Measurements from ENCODE around the gene RREB1. TPM values are rescaled to one million over a fixed set of nuclear protein-coding genes. Genes with fewer than 3 reads are reported as not detected.
A peak's percentile ranks its signal among the peaks of the same experiment; 100 is the strongest.

Gene RREB1
- total RNA-seq, 1 donor from 2014 or later = 29.3 TPM

- H3K36me3 ChIP-seq (ENCODE audit: control insufficient read depth, insufficient read depth, low read length) = no peaks in the 10 kb centered on the region
- TF ChIP-seq CTCF (IDR thresholded peaks at IDR 0.05; ENCODE audit: insufficient read depth, low read length, poor library complexity, severe bottlenecking) = no peak
- no peaks in the 10 kb centered on the region for H3K27me3 ChIP-seq (ENCODE audit: control insufficient read depth, insufficient read depth, low read length)
- no peak for DNase-seq (ENCODE audit: low read depth)
- H3K4me3 ChIP-seq (ENCODE audit: low read depth, low read length) = peak overlapping the region; percentile 65
These were observed 1.4 kb downstream of the RREB1 start for GRCh38 chr6:7108964-7109836.

DNA sequence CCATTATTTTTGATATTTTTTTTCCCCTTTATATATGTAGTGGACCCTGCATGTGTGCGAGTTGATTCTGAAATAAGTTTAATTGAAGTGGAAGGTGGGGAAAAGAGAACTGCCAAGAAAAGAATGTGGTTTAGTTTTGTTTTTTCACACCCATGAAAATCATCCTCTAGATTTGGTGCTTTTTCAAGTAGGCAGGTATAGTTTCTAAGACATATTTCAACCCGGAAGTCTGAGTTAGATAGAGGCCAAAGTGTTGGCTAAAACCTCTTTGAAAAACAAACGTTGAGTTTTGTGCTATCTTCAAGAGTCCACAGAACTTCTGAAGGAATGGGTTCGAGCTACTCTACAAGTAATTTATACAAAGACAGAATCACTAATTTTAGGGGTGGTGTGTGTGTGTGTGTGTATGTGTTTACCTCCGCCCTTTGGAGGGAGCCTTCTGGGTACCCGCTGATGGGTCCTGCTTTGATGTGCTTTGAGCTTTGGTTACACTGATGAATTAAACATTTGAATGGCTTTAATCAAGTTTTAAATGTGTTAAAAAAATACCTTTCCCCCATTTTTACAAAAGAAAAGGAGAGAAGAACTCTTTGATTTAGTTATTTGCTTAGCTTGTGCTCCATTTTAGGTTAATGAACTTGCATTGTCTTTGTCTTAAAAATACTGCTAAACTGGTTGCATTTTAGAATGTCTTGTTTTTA lies 2.5 kb downstream of the RREB1 start:
- no peak for TF ChIP-seq CTCF (IDR thresholded peaks at IDR 0.05; ENCODE audit: insufficient read depth, low read length, poor library complexity, severe bottlenecking)
- H3K36me3 ChIP-seq (ENCODE audit: control insufficient read depth, insufficient read depth, low read length) = no peaks in the 10 kb centered on the region
- no peak overlapping the region for H3K4me3 ChIP-seq (ENCODE audit: low read depth, low read length)
- no peaks in the 10 kb centered on the region for H3K27me3 ChIP-seq (ENCODE audit: control insufficient read depth, insufficient read depth, low read length)
- DNase-seq (ENCODE audit: low read depth) = no peak

GRCh38 chr6:7111095-7111690 lies 3.4 kb downstream of the RREB1 start:
- TF ChIP-seq CTCF (IDR thresholded peaks at IDR 0.05; ENCODE audit: insufficient read depth, low read length, poor library complexity, severe bottlenecking) = no peak
- DNase-seq (ENCODE audit: low read depth) = no peak
- Histone ChIP-seq H3K36me3 (ENCODE audit: control insufficient read depth, insufficient read depth, low read length) (no peaks in the 10 kb centered on the region), H3K4me3 (ENCODE audit: low read depth, low read length) (no peak overlapping the region), H3K27me3 (ENCODE audit: control insufficient read depth, insufficient read depth, low read length) (no peaks in the 10 kb centered on the region)

DNA sequence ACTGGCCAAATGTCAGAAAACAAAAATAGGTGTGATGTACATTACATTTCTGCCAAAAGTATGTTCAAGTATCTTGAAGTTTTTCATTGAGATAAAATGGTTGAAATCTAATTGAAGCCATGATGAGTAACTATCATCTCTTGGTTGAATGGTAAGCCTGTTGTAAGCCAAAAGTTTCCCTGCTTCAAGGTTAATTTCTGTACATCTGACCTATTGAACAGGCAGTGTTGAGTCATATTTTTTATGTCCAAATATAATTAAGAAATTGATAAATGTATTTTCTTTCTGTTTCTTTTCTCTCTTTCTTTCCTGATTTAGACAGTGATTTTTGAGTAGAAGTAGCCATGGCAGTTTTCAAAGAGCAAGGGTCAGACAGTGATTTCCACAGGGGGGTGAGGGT lies 4.4 kb downstream of the RREB1 start:
- no peak for TF ChIP-seq CTCF (IDR thresholded peaks at IDR 0.05; ENCODE audit: insufficient read depth, low read length, poor library complexity, severe bottlenecking)
- H3K36me3 ChIP-seq (ENCODE audit: control insufficient read depth, insufficient read depth, low read length) = no peaks in the 10 kb centered on the region
- no peaks in the 10 kb centered on the region for H3K27me3 ChIP-seq (ENCODE audit: control insufficient read depth, insufficient read depth, low read length)
- no peak for DNase-seq (ENCODE audit: low read depth)
- H3K4me3 ChIP-seq (ENCODE audit: low read depth, low read length) = no peak overlapping the region

GRCh38 chr6:7112741-7113313 lies 5.1 kb downstream of the RREB1 start:
- DNase-seq (ENCODE audit: low read depth) = no peak
- no peaks in the 10 kb centered on the region for H3K36me3 ChIP-seq (ENCODE audit: control insufficient read depth, insufficient read depth, low read length)
- TF ChIP-seq CTCF (IDR thresholded peaks at IDR 0.05; ENCODE audit: insufficient read depth, low read length, poor library complexity, severe bottlenecking) = no peak
- H3K4me3 ChIP-seq (ENCODE audit: low read depth, low read length) = no peak overlapping the region
- H3K27me3 ChIP-seq (ENCODE audit: control insufficient read depth, insufficient read depth, low read length) = no peaks in the 10 kb centered on the region
